Glutamatergic neuron (in vitro differentiated cells): ENCODE measurements around the gene ZNF541. TPM values are rescaled to one million over a fixed set of nuclear protein-coding genes. Genes with fewer than 3 reads are reported as not detected.

ENCODE experiments used
- DNase-seq: peaks from one replicate; pipeline ENCODE4 v3.0.0; 2022
- H3K27ac Mint-ChIP-seq: one replicate; pipeline ENCODE4 v1.8.0; 2020; ENCODE audit warnings: mild to moderate bottlenecking, mixed read lengths, inconsistent platforms; ENCODE audit not compliant: unreplicated experiment
- H3K27me3 Mint-ChIP-seq: one replicate; pipeline ENCODE4 v1.8.0; 2020; ENCODE audit warnings: mild to moderate bottlenecking, moderate library complexity, mixed read lengths, inconsistent platforms; ENCODE audit not compliant: unreplicated experiment
- H3K36me3 Mint-ChIP-seq: one replicate; pipeline ENCODE4 v1.8.0; 2020; ENCODE audit warnings: mild to moderate bottlenecking, mixed read lengths, inconsistent platforms; ENCODE audit not compliant: unreplicated experiment
- H3K4me1 Mint-ChIP-seq: one replicate; pipeline ENCODE4 v1.8.0; 2020; ENCODE audit warnings: mild to moderate bottlenecking, low read depth, mixed read lengths, inconsistent platforms; ENCODE audit not compliant: unreplicated experiment
- H3K4me3 Mint-ChIP-seq: one replicate; pipeline ENCODE4 v1.8.0; 2020; ENCODE audit warnings: mild to moderate bottlenecking, mixed read lengths, inconsistent platforms; ENCODE audit not compliant: unreplicated experiment
- H3K9me3 Mint-ChIP-seq: one replicate; pipeline ENCODE4 v1.8.0; 2020; ENCODE audit warnings: mild to moderate bottlenecking, moderate library complexity, mixed read lengths, inconsistent platforms; ENCODE audit not compliant: unreplicated experiment
- CTCF ChIP-seq: fragments of 200-600 bp; sonication (generic); IDR thresholded peaks from one replicate; pipeline ENCODE4 v1.5.0; 2021; ENCODE audit not compliant: partially characterized antibody, unreplicated experiment
- total RNA-seq: library from RNA; stranded (reverse); fragmentation: NEBNext Ultra II Directional; extraction: Animal tissue kit (Norgen Biotek cat#: 25700); gene quantifications from one replicate; pipeline ENCODE4 v1.2.1, GENCODE V29; 2021; ENCODE audit not compliant: unreplicated experiment

The ZNF541 gene
- total RNA-seq, 1 donor from 2014 or later: not detected

DNA sequence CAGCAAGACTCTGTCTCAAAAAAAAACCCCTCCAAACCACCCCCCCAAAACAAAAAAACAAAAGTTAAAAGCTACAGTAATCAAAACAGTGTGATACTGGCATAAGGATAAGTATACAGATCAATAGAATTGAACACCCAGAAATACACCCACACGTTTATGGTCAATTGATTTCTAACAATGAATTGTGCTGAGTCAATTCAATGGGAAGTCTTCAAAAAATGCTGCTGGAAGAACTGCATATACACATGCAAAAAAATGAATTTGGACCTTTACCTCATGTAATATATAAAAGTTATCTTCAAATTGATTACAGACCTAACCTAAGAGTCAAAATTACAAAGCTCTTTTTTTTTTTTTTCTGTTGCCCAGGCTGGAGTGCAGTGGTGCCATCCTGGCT, 38.3 kb downstream of the ZNF541 start:
- no peak overlapping the region for H3K27ac Mint-ChIP-seq
- peaks cover 4% of the 10 kb centered on the region for H3K36me3 Mint-ChIP-seq
- H3K4me3 Mint-ChIP-seq: no peak overlapping the region
- H3K27me3 Mint-ChIP-seq: peaks cover 2% of the 10 kb centered on the region
- no peaks in the 10 kb centered on the region for H3K9me3 Mint-ChIP-seq
- TF ChIP-seq CTCF: no peak
- DNase-seq: no peak
- no peaks in the 10 kb centered on the region for H3K4me1 Mint-ChIP-seq

GRCh38 chr19:47531640-47532387, 41.1 kb downstream of the ZNF541 start:
- no peak for TF ChIP-seq CTCF
- DNase-seq: no peak
- H3K36me3 Mint-ChIP-seq: peaks cover 4% of the 10 kb centered on the region
- H3K27me3 Mint-ChIP-seq: peaks cover 3% of the 10 kb centered on the region
- H3K27ac Mint-ChIP-seq: no peak overlapping the region
- H3K9me3 Mint-ChIP-seq: no peaks in the 10 kb centered on the region
- no peak overlapping the region for H3K4me3 Mint-ChIP-seq
- no peaks in the 10 kb centered on the region for H3K4me1 Mint-ChIP-seq

GRCh38 chr19:47529018-47529742, 43.8 kb downstream of the ZNF541 start:
- H3K9me3 Mint-ChIP-seq: no peaks in the 10 kb centered on the region
- H3K36me3 Mint-ChIP-seq: no peaks in the 10 kb centered on the region
- no peak overlapping the region for H3K27ac Mint-ChIP-seq
- TF ChIP-seq CTCF: no peak
- peaks cover 3% of the 10 kb centered on the region for H3K27me3 Mint-ChIP-seq
- no peak overlapping the region for H3K4me3 Mint-ChIP-seq
- H3K4me1 Mint-ChIP-seq: no peaks in the 10 kb centered on the region
- no peak for DNase-seq

- H3K9me3 Mint-ChIP-seq: no peaks in the 10 kb centered on the region
- H3K27me3 Mint-ChIP-seq: peaks cover 1% of the 10 kb centered on the region
- H3K36me3 Mint-ChIP-seq: no peaks in the 10 kb centered on the region
- H3K4me3 Mint-ChIP-seq: no peak overlapping the region
- no peak overlapping the region for H3K27ac Mint-ChIP-seq
- no peaks in the 10 kb centered on the region for H3K4me1 Mint-ChIP-seq
- DNase-seq: no peak
- TF ChIP-seq CTCF: no peak
Observed at GRCh38 chr19:47526798-47527197, 46.1 kb downstream of the ZNF541 start.

DNA sequence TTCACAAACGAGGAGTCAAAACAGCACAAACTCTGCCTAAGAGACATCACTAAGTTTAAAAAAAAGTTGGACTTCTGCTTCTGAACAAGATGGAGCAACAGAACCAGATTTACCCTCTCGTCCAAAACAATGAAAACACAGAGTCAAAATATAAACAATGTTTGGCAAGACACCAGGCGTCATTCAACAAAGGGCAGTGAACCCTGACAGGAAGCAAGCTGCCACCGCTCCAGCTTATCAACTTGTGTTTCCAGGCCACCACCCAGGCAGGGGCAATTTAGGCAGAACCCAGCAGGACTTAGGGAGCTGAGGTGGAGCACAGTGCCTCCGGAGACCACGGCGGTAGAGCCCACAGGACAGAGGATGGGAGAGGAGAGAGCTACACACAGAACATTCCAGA, 49.5 kb downstream of the ZNF541 start:
- Mint-ChIP-seq H3K4me1 (peaks cover 5% of the 10 kb centered on the region), H3K36me3 (no peaks in the 10 kb centered on the region), H3K9me3 (no peaks in the 10 kb centered on the region), H3K27ac (no peak overlapping the region), H3K27me3 (peaks cover 1% of the 10 kb centered on the region), H3K4me3 (no peak overlapping the region)
- no peak for DNase-seq
- TF ChIP-seq CTCF: no peak
